ENCODE results near the gene PTPRZ1. TPM values are rescaled to one million over a fixed set of nuclear protein-coding genes. Genes with fewer than 3 reads are reported as not detected.

PTPRZ1 gene
- total and polyA plus RNA-seq, 2 of the 13 experiments (the other 11 are each of a cell fraction or from before 2014, with no cell fraction given): not detected

DNA sequence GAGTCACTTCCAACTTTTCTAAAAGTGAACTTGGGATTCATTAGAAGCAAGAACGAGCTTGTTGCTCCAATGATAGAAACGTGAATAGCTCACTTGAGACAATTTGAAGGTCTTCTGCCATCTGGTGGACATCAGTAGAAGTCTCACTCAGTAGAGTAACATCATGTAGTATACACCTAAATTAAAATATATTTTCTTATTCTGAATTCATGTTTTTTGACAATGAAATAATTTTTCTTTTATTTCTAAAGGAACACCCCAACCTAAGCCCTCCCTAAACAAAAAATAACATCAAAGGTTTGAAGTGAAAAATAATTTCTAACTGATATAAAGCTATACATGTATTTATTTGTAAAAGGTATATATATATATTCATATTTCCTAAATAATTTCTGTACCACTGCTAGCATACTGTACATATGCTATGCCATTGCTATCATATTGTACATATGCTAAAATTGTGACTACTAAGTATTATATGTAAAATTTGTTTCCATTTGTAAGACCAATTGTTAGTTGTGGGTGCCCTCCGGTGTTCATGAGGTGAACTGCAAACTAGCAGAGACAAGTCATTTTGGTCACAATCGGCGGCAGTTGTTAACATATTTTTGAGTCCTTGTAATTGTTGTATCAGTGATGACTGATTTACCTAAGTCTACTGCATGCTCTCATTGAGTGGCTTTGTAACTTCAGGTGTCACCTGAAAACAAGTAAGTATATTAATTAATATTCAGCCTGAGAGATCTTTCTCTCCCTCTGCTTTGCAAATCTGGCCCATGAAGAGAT lies 121.9 kb downstream of the PTPRZ1 start:
- no peaks in the 10 kb centered on the region for H4K20me1 ChIP-seq (ENCODE audit: insufficient read depth, low read length)
- in situ Hi-C loops (cut with HindIII; ENCODE audit: extremely low pct_ligation_motif_present, low pct_unique_long_range_greater_than_20kb): loop anchor here (10.0 to 25.0 kb wide), 3 partner anchors 240 to 858 kb away; no protein-coding TSS in a partner anchor
- FAIRE-seq: peak; percentile 70
- BruUV-seq (replicated peaks): no TSS peak
- no peaks in the 10 kb centered on the region for H3K9me3 ChIP-seq (ENCODE audit: low read length)
- ChIA-PET CTCF (ENCODE audit: low intra/inter-chr PET ratio, low total read pairs) (interaction anchor here (1.5 to 2.3 kb wide), 4 partner anchors 242 to 628 kb away, joined by 6 to 25 read pairs (median 8); no protein-coding TSS in a partner anchor), POLR2A (no interaction called here)
- peak; percentile 70 for DNase-seq (ENCODE audit: low spot score)
- 0% methylated on average over 5 of the region's 5 CpGs for WGBS (ENCODE audit: low lambda C conversion rate)
- peak; percentile 90 for ATAC-seq
- H3K9ac ChIP-seq (ENCODE audit: insufficient read depth, low read depth, low read length): no peak overlapping the region
- no peaks in the 10 kb centered on the region for H3K27me3 ChIP-seq (ENCODE audit: control insufficient read depth in 1 of 2, insufficient read depth in 2 of 2, low read length in 2 of 2)
- no peaks in the 10 kb centered on the region for H3K4me1 ChIP-seq (ENCODE audit: insufficient read depth, low read length)
- H3K27ac ChIP-seq (ENCODE audit: extremely low read length, insufficient read depth, low read length): no peak overlapping the region
- no peaks in the 10 kb centered on the region for H3K36me3 ChIP-seq (replicated peaks in 1 of 2; ENCODE audit: control insufficient read depth in 1 of 2, insufficient read depth in 2 of 2, low read length in 2 of 2)
- H3K79me2 ChIP-seq (ENCODE audit: insufficient read depth, low read length): no peaks in the 10 kb centered on the region
- H3K4me3 ChIP-seq (replicated peaks in 1 of 3; ENCODE audit: insufficient read depth in 1 of 3, low read depth in 2 of 3, low read length in 3 of 3): no peak overlapping the region
- H3K4me2 ChIP-seq (ENCODE audit: low read depth, low read length): no peak overlapping the region
- intact Hi-C loops (cut with micrococcal nuclease; ENCODE audit: unreplicated experiment): loop anchor here (1.0 to 10.0 kb wide), 5 partner anchors 243 to 868 kb away; no protein-coding TSS in a partner anchor
- H2AFZ ChIP-seq (ENCODE audit: low read length): no peak overlapping the region
- TF ChIP-seq STAG1 (CRISPR knock-in tag; IDR thresholded peaks at IDR 0.05): peak; percentile 89
- TF ChIP-seq ZNF781 (CRISPR knock-in tag; IDR thresholded peaks at IDR 0.05; ENCODE audit: borderline replicate concordance, not compliant biosample characterization): no peak
- TF ChIP-seq JUN (CRISPR knock-in tag; IDR thresholded peaks at IDR 0.05): no peak
- peak; percentile 59; the same call in 1 of the 2 replicates for TF ChIP-seq RAD21 (CRISPR knock-in tag; IDR thresholded peaks at IDR 0.05)
- TF ChIP-seq, protein P1, sequence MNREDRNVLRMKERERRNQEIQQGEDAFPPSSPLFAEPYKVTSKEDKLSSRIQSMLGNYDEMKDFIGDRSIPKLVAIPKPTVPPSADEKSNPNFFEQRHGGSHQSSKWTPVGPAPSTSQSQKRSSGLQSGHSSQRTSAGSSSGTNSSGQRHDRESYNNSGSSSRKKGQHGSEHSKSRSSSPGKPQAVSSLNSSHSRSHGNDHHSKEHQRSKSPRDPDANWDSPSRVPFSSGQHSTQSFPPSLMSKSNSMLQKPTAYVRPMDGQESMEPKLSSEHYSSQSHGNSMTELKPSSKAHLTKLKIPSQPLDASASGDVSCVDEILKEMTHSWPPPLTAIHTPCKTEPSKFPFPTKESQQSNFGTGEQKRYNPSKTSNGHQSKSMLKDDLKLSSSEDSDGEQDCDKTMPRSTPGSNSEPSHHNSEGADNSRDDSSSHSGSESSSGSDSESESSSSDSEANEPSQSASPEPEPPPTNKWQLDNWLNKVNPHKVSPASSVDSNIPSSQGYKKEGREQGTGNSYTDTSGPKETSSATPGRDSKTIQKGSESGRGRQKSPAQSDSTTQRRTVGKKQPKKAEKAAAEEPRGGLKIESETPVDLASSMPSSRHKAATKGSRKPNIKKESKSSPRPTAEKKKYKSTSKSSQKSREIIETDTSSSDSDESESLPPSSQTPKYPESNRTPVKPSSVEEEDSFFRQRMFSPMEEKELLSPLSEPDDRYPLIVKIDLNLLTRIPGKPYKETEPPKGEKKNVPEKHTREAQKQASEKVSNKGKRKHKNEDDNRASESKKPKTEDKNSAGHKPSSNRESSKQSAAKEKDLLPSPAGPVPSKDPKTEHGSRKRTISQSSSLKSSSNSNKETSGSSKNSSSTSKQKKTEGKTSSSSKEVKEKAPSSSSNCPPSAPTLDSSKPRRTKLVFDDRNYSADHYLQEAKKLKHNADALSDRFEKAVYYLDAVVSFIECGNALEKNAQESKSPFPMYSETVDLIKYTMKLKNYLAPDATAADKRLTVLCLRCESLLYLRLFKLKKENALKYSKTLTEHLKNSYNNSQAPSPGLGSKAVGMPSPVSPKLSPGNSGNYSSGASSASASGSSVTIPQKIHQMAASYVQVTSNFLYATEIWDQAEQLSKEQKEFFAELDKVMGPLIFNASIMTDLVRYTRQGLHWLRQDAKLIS (CRISPR knock-in tag; IDR thresholded peaks at IDR 0.05): no peak
- TF ChIP-seq, protein P2, sequence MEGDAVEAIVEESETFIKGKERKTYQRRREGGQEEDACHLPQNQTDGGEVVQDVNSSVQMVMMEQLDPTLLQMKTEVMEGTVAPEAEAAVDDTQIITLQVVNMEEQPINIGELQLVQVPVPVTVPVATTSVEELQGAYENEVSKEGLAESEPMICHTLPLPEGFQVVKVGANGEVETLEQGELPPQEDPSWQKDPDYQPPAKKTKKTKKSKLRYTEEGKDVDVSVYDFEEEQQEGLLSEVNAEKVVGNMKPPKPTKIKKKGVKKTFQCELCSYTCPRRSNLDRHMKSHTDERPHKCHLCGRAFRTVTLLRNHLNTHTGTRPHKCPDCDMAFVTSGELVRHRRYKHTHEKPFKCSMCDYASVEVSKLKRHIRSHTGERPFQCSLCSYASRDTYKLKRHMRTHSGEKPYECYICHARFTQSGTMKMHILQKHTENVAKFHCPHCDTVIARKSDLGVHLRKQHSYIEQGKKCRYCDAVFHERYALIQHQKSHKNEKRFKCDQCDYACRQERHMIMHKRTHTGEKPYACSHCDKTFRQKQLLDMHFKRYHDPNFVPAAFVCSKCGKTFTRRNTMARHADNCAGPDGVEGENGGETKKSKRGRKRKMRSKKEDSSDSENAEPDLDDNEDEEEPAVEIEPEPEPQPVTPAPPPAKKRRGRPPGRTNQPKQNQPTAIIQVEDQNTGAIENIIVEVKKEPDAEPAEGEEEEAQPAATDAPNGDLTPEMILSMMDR (CRISPR knock-in tag; IDR thresholded peaks at IDR 0.05): peak; percentile 71
- no peak for TF ChIP-seq MYNN (CRISPR knock-in tag; IDR thresholded peaks at IDR 0.05; ENCODE audit: low read depth)
- TF ChIP-seq ADNP (CRISPR knock-in tag; IDR thresholded peaks at IDR 0.05): no peak
- TF ChIP-seq TCF12 (IDR thresholded peaks at IDR 0.05): no peak
- no peak for TF ChIP-seq TCF12 (CRISPR knock-in tag; IDR thresholded peaks at IDR 0.05)
- no peak for TF ChIP-seq MZF1 (CRISPR knock-in tag; IDR thresholded peaks at IDR 0.05; ENCODE audit: borderline replicate concordance)
- TF ChIP-seq, protein P3, sequence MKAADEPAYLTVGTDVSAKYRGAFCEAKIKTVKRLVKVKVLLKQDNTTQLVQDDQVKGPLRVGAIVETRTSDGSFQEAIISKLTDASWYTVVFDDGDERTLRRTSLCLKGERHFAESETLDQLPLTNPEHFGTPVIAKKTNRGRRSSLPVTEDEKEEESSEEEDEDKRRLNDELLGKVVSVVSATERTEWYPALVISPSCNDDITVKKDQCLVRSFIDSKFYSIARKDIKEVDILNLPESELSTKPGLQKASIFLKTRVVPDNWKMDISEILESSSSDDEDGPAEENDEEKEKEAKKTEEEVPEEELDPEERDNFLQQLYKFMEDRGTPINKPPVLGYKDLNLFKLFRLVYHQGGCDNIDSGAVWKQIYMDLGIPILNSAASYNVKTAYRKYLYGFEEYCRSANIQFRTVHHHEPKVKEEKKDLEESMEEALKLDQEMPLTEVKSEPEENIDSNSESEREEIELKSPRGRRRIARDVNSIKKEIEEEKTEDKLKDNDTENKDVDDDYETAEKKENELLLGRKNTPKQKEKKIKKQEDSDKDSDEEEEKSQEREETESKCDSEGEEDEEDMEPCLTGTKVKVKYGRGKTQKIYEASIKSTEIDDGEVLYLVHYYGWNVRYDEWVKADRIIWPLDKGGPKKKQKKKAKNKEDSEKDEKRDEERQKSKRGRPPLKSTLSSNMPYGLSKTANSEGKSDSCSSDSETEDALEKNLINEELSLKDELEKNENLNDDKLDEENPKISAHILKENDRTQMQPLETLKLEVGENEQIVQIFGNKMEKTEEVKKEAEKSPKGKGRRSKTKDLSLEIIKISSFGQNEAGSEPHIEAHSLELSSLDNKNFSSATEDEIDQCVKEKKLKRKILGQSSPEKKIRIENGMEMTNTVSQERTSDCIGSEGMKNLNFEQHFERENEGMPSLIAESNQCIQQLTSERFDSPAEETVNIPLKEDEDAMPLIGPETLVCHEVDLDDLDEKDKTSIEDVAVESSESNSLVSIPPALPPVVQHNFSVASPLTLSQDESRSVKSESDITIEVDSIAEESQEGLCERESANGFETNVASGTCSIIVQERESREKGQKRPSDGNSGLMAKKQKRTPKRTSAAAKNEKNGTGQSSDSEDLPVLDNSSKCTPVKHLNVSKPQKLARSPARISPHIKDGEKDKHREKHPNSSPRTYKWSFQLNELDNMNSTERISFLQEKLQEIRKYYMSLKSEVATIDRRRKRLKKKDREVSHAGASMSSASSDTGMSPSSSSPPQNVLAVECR (CRISPR knock-in tag; IDR thresholded peaks at IDR 0.05; ENCODE audit: borderline replicate concordance): no peak
- TF ChIP-seq SMC3 (IDR thresholded peaks at IDR 0.05; ENCODE audit: low read length): peak; percentile 52
- no peak for TF ChIP-seq RXRA (CRISPR knock-in tag; IDR thresholded peaks at IDR 0.05)
